HG03196 (cell line): ENCODE data around the gene UFC1.
A peak's percentile ranks its signal among the peaks of the same experiment; 100 is the strongest.
"Not testable (repeated sequence)": the region's sequence is repeated elsewhere in the genome, so short reads cannot be mapped to it uniquely, and the experiment has no call there.

ENCODE experiments used
- ATAC-seq: cut with Tn5 transposase; IDR thresholded peaks from one replicate; pipeline ENCODE4 v1.9.1; 2021; ENCODE audit not compliant: unreplicated experiment

UFC1 gene

DNA sequence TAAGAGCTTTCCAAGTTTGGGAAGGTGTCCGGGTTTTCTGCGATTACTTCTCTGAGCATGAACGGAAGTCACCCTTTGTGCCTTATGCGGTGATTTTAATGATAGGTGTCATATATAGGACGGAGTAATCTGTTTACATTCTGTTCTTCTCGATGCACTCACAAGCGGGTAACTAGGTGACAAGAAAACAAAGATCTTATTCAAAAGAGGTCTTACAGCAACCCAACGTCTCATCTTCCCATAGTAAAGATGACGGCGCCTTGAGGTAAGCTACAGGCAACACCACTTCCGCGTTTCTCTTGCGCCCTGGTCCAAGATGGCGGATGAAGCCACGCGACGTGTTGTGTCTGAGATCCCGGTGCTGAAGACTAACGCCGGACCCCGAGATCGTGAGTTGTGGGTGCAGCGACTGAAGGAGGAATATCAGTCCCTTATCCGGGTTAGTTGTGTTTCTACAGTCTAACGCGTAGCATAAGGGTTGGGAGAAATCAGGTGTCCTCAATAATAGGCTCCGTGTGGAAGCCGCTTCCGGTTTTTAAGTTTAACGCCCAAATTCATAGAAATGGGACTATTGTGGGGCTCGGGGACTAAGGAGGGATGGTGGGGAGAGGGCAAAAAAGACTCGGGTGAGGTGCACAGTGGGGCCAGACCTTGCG lies at the start of gene UFC1:
Gene UFC1 (plus strand): TSS at position 297 of the 656 bp plus-strand sequence. CDS start 20 bp downstream, at position 317.
- ATAC-seq = peak; percentile 75

GRCh38 chr1:161106431-161106830 lies 47.3 kb upstream of the UFC1 start:
- ATAC-seq = no peak

DNA sequence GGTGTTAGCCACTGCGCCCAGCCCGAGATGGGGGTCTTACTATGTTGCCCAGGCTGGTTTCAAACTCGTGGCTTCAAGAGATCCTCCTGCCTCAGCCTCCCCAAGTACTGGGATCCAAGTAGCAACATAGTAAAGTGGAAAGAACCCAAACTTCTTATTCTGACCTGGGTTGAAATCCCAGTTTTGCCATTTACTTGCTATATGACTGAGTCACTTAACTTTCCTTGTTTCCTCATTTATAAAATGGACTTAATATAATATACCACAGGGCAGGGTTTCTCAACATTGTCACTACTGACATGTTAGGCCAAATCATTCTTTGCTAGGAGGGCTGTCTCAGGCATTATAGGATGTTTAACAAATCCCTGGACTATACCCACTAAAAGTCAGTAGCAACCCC lies 42.7 kb upstream of the UFC1 start:
- ATAC-seq = no peak

GRCh38 chr1:161111527-161111926 lies 42.3 kb upstream of the UFC1 start:
- no peak for ATAC-seq

DNA sequence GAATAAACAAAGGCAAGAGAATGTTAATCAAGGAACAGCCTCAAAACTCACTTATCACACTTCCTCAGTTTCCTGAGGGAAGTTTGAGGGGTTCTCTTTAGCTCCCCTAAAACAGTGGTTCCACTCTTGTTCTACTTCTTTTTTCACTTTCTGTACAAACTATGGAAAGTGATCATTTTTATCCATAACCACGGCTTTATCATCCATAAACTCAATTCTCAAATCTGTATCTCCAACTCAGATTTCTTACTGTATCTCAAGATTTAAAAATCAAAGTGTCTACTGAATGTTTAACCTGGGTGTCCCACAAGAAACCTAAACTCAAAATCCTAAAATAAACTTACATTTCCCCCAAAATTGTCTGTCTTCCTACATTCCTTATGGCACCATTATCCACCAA lies 39.9 kb upstream of the UFC1 start:
- ATAC-seq = no peak

- ATAC-seq = no peak
Measured at GRCh38 chr1:161114556-161114955, 39.2 kb upstream of the UFC1 start.

- no peak for ATAC-seq
Measured at GRCh38 chr1:161115132-161115711, 38.6 kb upstream of the UFC1 start.

DNA sequence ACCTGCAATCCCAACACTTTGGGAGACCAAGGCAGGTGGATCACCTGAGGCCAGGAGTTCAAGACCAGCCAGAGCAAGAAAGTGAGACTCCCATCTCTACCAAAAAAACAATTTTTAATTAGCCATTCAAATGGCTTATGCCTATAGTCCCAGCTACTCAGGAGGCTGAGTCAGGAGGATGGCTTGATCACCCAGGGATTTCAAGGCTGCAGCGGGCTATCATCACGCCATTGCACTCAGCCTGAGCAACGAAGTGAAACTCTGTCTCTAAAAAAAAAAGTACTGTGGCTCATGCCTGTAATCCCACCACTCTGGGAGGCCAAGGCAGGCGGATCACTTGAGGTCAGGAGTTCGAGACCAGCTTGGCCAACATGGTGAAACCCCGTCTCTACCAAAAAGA lies 37.8 kb upstream of the UFC1 start:
- not testable (repeated sequence) for ATAC-seq

DNA sequence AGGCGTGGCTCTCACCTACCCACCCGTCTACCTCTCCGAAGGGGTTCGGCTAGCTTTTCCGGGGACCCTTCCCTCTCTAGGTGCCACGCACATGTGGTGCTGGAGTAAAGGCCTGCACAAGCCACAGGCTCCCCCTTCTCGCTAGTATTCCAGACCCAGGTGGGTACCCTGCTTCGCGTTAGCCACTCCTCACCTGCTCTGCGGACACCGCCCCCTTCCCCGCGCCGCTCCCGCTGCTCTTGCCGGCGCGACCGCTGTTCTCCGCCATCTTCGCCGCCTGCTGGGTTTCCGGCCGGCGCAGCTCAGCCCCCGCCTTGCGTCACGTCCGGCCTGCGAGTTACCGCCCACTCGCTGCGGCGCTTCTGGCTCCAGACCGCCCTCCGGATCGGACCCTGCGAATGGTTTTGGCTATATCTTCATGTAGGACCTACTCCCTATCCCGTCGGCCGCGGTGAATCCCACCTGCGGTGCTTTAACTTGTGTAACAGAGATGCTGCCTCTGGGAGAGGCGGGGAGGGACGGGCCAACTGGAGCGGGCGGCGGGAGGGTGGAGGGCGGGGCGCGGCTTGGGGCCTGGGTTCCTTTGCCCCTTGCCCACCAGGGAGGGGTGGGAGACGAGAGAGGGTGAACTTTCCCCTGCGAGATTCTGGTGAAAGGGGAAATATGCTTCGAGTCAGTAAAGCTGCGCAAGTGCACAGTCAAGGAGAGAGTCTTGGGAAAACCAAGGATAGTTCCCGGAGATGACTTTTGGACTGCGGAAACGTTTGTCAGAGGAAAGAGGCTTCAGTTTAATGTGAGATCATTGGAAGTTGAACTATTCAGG lies 35.8 kb upstream of the UFC1 start, which contains the start of the genes NIT1 and PFDN2:
Gene NIT1 (plus strand): TSS at position 347 of the 823 bp plus-strand sequence. CDS start 72 bp downstream, at position 419.
Gene PFDN2 (minus strand): TSS at position 279 of the 823 bp plus-strand sequence. CDS start 11 bp downstream, at position 268.
- peak; percentile 78 for ATAC-seq

GRCh38 chr1:161119092-161119903 lies 34.5 kb upstream of the UFC1 start:
- peak; percentile 38 for ATAC-seq

DNA sequence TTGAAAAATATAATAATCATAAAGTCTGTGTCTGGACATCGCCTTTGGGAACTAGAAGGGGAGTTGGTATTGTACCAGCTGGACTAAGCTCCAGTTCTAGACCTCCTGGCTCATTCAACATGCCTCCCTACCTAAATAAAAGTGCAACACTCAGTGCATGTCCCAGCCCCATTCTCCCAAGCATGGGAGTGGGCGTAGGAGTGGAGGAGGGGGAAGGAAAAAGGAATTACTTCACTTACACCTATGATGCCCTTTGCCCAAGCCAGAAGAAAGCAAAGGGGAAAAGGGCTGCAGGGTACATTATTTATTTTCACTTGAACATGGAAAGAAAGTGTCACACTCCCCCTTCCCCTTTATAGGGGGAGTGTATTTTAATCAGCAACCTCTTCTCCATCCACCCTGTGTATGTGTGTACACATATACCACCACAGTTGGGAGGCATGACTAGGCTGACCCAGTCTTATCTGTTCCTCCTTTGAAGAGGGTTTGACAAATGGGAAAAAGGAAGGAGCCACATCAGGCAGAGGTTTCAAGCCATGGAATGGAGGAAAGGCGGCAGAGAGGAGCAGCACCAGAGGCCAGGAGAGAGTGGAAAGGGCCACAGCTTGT lies 32.6 kb upstream of the UFC1 start:
- no peak for ATAC-seq

DNA sequence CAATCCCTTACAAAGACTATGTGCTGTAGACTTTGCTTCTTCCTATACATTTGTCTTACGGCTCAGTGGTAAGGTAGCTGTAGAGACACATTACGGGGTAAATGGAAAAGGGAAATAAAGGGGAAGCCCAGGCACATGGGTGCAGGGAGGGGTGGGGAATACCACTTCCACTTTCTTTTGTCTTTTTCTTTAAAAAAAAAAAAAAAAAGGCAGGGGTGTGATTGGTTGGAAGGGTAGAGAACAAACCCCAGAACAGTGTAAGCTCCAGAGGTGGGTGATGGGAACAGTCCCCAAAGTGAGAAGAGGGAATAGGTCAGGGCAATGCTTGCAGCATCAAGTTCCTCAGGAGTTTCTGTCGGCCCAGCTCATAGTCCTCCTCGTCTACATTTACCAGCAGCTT lies 31.9 kb upstream of the UFC1 start:
- no peak for ATAC-seq

DNA sequence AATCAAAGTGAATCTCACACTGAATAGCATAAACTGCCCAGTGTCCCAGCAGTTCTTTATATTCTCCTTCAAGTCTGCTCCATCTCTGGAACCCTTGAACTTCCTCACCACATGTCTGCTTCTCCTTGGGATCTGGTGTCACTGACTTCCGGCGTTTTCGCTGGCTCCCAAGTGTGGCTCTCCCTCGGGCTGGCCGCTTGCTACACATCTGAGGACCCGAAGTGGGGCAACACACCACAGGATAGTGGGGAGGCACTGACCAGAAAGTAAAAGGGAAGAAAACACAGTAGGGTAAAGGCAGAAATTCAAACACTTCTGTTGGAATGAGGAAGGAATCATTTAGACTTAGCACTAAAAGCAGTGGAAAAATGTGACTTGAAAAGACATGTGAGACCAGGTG lies 30.8 kb upstream of the UFC1 start:
- ATAC-seq = no peak

DNA sequence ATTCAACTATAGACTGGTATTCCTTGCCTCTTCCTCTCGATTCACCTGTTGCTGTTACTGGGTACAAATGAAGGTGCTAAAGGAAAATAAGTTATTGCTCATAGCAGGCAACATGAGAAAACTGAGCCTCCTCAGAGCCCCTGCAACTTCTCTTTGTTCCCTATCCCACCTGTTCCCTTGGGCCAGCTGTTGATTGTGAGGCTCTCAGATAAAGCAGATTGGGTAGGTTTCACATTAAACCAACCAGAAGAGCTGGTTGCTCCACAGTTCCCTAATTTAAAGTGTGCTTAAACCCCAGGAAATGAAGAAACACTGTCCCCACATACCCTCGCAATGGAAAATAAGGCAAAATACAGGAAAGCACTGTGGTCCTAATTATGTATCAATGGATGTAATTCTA lies 26.1 kb upstream of the UFC1 start:
- ATAC-seq = no peak

GRCh38 chr1:161128591-161129420 lies 25.0 kb upstream of the UFC1 start:
- no peak for ATAC-seq

- ATAC-seq = no peak
Measured at GRCh38 chr1:161130266-161130665, 23.5 kb upstream of the UFC1 start.

DNA sequence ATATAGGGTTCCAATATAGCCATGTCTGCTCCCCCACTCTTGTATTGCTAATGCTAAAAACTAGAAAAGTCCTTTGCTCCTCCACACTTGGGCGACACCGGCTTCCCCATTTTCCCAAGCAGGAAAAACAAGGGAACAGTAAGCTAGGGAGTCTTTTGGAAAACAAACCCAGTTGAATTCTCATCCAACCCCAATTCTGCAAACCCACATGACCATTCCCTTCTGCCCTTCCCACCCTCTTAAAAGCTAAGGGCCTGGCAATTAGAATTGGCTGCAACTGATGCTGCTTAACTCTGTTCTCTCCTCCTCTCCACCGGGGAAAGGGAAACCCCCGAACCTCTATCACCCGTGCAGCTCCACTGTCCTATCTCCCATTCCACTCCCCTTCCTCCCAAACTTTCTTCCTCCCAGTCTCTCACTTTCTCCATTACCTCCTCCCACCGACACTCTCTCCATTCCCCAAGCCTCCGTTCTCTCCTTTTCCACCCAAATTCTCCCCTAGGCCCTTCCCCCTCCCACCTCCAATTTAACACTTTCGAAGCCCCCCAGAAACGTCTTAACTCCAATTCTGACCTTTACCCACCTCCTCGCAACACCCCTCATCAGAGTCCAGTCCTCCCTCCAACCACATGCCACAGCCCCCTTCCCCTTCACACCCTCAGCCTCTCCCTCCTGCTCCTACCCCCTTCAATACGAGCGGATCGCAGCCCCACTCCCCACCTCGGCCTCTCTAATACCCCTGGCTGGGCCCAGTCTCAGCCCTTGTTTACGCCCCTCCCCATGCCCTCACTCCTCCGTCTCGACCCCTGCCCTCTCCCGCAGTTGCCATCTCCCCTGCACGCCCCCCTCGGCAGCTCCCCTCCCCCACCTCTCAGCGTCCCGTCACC lies 22.0 kb upstream of the UFC1 start:
- ATAC-seq = peak; percentile 5

GRCh38 chr1:161132410-161133219 lies 21.2 kb upstream of the UFC1 start, which contains the start of gene DEDD:
Gene DEDD (minus strand): TSS chr1:161132667. CDS start chr1:161124462, 8,205 bp downstream.
- peak; percentile 89 for ATAC-seq
